OCI-LY7 (cell line): Measurements from ENCODE around the gene PPA2. TPM values are rescaled to one million over a fixed set of nuclear protein-coding genes. Genes with fewer than 3 reads are reported as not detected.

Experiments
- BruUV-seq: library from RNA; stranded (reverse); fragments of 400-500 nt; replicated peaks from 2 replicates; lab custom pipeline; 2021; lab: Mats Ljungman, UMichigan
- CTCF ChIA-PET: fragments of 300-600 bp; sonication (Branson Sonifier 250); formaldehyde crosslinking; loops from one replicate; lab custom pipeline; 2022; ENCODE audit warnings: antibody characterized with exemption; ENCODE audit not compliant: unreplicated experiment; lab: Charles Lee
- POLR2A ChIA-PET: fragments of 300-600 bp; sonication (Branson Sonifier 250); formaldehyde crosslinking; loops from one replicate; lab custom pipeline; 2022; ENCODE audit warnings: antibody characterized with exemption; lab: Charles Lee
- DNase-seq: peaks from one replicate; pipeline ENCODE4 v3.0.0-alpha.2; 2015; ENCODE audit warnings: low spot score
- H2AFZ ChIP-seq: fragments of 200-600 bp; sonication (generic), shearing (Covaris generic); 2 replicates; pipeline ENCODE4 v1.6.1; 2014; ENCODE audit warnings: mild to moderate bottlenecking, antibody characterized with exemption, low read length, moderate library complexity
- H3K27ac ChIP-seq: fragments of 200-600 bp; sonication (generic); 2 replicates; pipeline ENCODE4 v1.5.1; 2014; ENCODE audit warnings: mixed run types, low read depth, mild to moderate bottlenecking, moderate library complexity, low read length, inconsistent platforms; ENCODE audit not compliant: poor library complexity, severe bottlenecking
- H3K36me3 ChIP-seq: fragments of 200-600 bp; sonication (generic); 2 replicates; pipeline ENCODE4 v1.6.1; 2014; ENCODE audit warnings: mild to moderate bottlenecking, antibody characterized with exemption, low read length, moderate library complexity, mixed read lengths; ENCODE audit not compliant: insufficient read depth
- H3K4me1 ChIP-seq: fragments of 200-600 bp; sonication (generic); 2 replicates; pipeline ENCODE4 v1.5.1; 2014; ENCODE audit warnings: mild to moderate bottlenecking, low read length; ENCODE audit not compliant: insufficient read depth, poor library complexity, severe bottlenecking
- H3K4me2 ChIP-seq: fragments of 200-600 bp; sonication (generic); 2 replicates; pipeline ENCODE4 v1.6.1; 2014; ENCODE audit warnings: mild to moderate bottlenecking, low read length
- H3K4me3 ChIP-seq: fragments of 200-600 bp; sonication (generic); 2 replicates; pipeline ENCODE4 v1.5.1; 2014; ENCODE audit warnings: mild to moderate bottlenecking, low read depth, low read length; ENCODE audit not compliant: poor library complexity, severe bottlenecking
- H3K79me2 ChIP-seq: fragments of 200-600 bp; sonication (generic); 2 replicates; pipeline ENCODE4 v1.6.1; 2016; ENCODE audit warnings: low read depth, mild to moderate bottlenecking, low read length, moderate library complexity, mixed read lengths; ENCODE audit not compliant: insufficient read depth
- H3K9me2 ChIP-seq: fragments of 200-600 bp; sonication (generic); 2 replicates; pipeline ENCODE4 v1.6.1; 2016; ENCODE audit warnings: mild to moderate bottlenecking, low read length, mixed read lengths; ENCODE audit not compliant: insufficient read depth
- H3K9me3 ChIP-seq: fragments of 200-600 bp; sonication (generic); 2 replicates; pipeline ENCODE4 v1.6.1; 2014; ENCODE audit warnings: mild to moderate bottlenecking, mixed run types, low read length, mixed read lengths
- H4K20me1 ChIP-seq: fragments of 200-600 bp; sonication (generic); 2 replicates; pipeline ENCODE4 v1.6.1; 2014; ENCODE audit warnings: mild to moderate bottlenecking, antibody characterized with exemption, low read length, moderate library complexity, mixed read lengths; ENCODE audit not compliant: insufficient read depth
- EZH2phosphoT487 ChIP-seq: fragments of 200-600 bp; sonication (generic); IDR thresholded peaks from 2 replicates; pipeline ENCODE4 v1.6.1; 2018; ENCODE audit warnings: low read depth, borderline replicate concordance, mild to moderate bottlenecking, mixed run types, antibody characterized with exemption, low read length, moderate library complexity, mixed read lengths
- intact Hi-C: fragments of 100-400 bp; cut with micrococcal nuclease; formaldehyde crosslinking; loops from one replicate; pipeline ENCODE4 v1.10.0; 2022; ENCODE audit not compliant: unreplicated experiment
- total RNA-seq, 2 experiments: library from RNA; depleted of rRNA in 1 of 2; stranded (reverse); fragments of >200 nt in 1 of 2; shearing (Covaris generic) in 1 of 2; gene quantifications; 2 replicates each; pipeline ENCODE4 v1.2.3, GENCODE V29; 2014 to 2022
- TF ChIP-seq, protein P1 (sequence below): fragments of 200-600 bp; sonication (generic); conservative IDR thresholded peaks from 2 replicates; pipeline ENCODE4 v1.5.1; 2014; ENCODE audit warnings: mild to moderate bottlenecking, antibody characterized with exemption, low read length, moderate library complexity, mixed read lengths

PPA2 gene
- total RNA-seq, 2 experiments from 2014 or later, result 73.1 to 74.6 TPM

DNA sequence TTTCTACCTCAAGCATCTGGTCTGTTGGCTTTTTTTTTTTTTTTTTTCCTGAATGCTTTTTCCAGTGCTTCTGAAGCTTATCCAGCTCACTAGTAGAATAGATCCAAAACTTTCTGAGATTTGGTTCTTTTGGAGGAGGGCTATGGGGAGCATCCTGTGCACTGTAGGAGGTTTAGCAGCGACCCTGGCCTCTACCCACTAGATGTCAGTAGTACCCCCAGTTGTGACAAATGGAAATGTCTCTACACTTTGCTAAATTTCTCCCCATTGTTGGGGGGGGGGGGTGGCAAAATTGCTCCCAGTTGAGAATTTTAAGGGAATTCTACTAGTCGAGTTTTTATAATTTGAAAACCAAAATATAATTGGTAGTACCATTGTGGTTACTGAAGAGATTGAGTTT lies 23.0 kb upstream of the PPA2 start:
- intact Hi-C loops, result no loop called here
- Histone ChIP-seq H3K4me3 (no peak overlapping the region), H3K79me2 (no peaks in the 10 kb centered on the region), H4K20me1 (no peaks in the 10 kb centered on the region), H3K4me1 (no peaks in the 10 kb centered on the region), H2AFZ (no peak overlapping the region), H3K9me3 (no peaks in the 10 kb centered on the region), H3K27ac (no peak overlapping the region), H3K9me2 (no peaks in the 10 kb centered on the region), H3K36me3 (no peaks in the 10 kb centered on the region), H3K4me2 (no peak overlapping the region)
- BruUV-seq, result no TSS peak
- no peak for DNase-seq
- no peak for TF ChIP-seq EZH2phosphoT487
- TF ChIP-seq, protein P1, sequence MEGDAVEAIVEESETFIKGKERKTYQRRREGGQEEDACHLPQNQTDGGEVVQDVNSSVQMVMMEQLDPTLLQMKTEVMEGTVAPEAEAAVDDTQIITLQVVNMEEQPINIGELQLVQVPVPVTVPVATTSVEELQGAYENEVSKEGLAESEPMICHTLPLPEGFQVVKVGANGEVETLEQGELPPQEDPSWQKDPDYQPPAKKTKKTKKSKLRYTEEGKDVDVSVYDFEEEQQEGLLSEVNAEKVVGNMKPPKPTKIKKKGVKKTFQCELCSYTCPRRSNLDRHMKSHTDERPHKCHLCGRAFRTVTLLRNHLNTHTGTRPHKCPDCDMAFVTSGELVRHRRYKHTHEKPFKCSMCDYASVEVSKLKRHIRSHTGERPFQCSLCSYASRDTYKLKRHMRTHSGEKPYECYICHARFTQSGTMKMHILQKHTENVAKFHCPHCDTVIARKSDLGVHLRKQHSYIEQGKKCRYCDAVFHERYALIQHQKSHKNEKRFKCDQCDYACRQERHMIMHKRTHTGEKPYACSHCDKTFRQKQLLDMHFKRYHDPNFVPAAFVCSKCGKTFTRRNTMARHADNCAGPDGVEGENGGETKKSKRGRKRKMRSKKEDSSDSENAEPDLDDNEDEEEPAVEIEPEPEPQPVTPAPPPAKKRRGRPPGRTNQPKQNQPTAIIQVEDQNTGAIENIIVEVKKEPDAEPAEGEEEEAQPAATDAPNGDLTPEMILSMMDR, result peak; percentile 64
- CTCF ChIA-PET, result interaction anchor here (0.6 kb wide), 1 partner anchor 141 kb away, joined by 3 read pairs; no protein-coding TSS in a partner anchor
- POLR2A ChIA-PET, result interaction anchor here (0.6 to 1.2 kb wide), 4 partner anchors 16 to 220 kb away, joined by 3 to 6 read pairs (median 3); partner anchors contain the start of gene PPA2

DNA sequence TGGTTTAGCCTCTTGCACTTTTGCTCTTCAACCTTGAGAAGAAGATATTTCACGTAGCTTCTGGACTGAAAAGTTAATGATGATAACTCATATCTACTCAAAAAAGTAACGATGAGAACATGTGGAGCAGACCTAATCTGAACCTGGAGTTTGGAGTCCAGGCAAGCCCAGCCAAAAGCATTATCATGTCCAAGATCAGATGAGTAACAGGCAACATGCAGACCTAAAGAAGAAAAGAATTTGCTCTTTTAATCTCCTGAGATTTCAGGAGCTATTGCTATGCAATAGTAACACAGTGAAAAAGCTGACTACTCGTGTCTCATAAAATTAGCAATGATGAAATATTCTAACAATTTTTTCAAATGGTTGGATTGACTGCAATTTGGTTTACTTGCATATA lies 21.8 kb upstream of the PPA2 start:
- no peak overlapping the region for H2AFZ ChIP-seq
- no peaks in the 10 kb centered on the region for H3K9me3 ChIP-seq
- CTCF ChIA-PET, result no interaction called here
- no peaks in the 10 kb centered on the region for H3K36me3 ChIP-seq
- H3K79me2 ChIP-seq, result no peaks in the 10 kb centered on the region
- H4K20me1 ChIP-seq, result no peaks in the 10 kb centered on the region
- TF ChIP-seq, protein P1, result no peak
- TF ChIP-seq EZH2phosphoT487, result no peak
- POLR2A ChIA-PET, result no interaction called here
- no peak for DNase-seq
- no TSS peak for BruUV-seq
- no peaks in the 10 kb centered on the region for H3K4me1 ChIP-seq
- intact Hi-C loops, result no loop called here
- no peak overlapping the region for H3K4me3 ChIP-seq
- H3K9me2 ChIP-seq, result no peaks in the 10 kb centered on the region
- H3K27ac ChIP-seq, result no peak overlapping the region
- H3K4me2 ChIP-seq, result no peak overlapping the region

DNA sequence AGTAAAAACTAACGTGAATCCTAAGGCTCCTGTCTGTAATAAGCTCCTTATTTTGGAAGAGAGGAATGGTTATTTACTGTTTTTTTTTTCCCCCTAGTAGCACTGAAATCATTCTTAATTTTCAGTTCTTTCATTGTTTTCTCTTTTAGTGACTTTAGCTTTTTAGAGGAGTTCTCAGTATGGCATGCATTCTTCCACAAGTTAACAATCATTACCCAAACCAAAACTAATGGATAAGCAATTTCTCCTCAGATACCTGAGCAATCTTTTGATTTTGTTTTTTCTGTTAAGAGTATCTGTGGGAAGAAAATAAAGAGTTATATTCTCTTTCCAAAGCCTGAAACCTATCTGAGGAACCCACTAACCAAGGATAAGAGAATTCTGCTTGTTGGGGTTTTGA lies 16.7 kb upstream of the PPA2 start:
- CTCF ChIA-PET, result no interaction called here
- H3K27ac ChIP-seq, result no peak overlapping the region
- no peak overlapping the region for H3K4me3 ChIP-seq

More for the DNA sequence above, 16.7 kb upstream of the PPA2 start:
- H3K36me3 ChIP-seq, result no peaks in the 10 kb centered on the region
- BruUV-seq, result no TSS peak
- intact Hi-C loops, result no loop called here
- no peaks in the 10 kb centered on the region for H3K9me2 ChIP-seq
- H2AFZ ChIP-seq, result no peak overlapping the region
- no peaks in the 10 kb centered on the region for H4K20me1 ChIP-seq
- TF ChIP-seq, protein P1, result no peak
- no peak for TF ChIP-seq EZH2phosphoT487
- H3K79me2 ChIP-seq, result no peaks in the 10 kb centered on the region
- H3K9me3 ChIP-seq, result no peaks in the 10 kb centered on the region
- no peaks in the 10 kb centered on the region for H3K4me1 ChIP-seq
- DNase-seq, result no peak
- POLR2A ChIA-PET, result no interaction called here
- H3K4me2 ChIP-seq, result no peak overlapping the region
